Kidney epithelial cell (primary cell): ENCODE measurements around the gene ZAP70. TPM values are rescaled to one million over a fixed set of nuclear protein-coding genes. Genes with fewer than 3 reads are reported as not detected.

Experiments used
- DNase-seq: peaks from one replicate; pipeline ENCODE4 v3.0.0-alpha.2; 2010; ENCODE audit warnings: low read depth
- H3K27me3 ChIP-seq: 2 replicates; pipeline ENCODE4 v1.6.0; 2011; ENCODE audit warnings: low read length; ENCODE audit not compliant: control insufficient read depth, insufficient read depth
- H3K36me3 ChIP-seq: 2 replicates; pipeline ENCODE4 v1.5.1; 2011; ENCODE audit warnings: low read length; ENCODE audit not compliant: control insufficient read depth, insufficient read depth
- H3K4me3 ChIP-seq: 2 replicates; pipeline ENCODE4 v1.5.1; 2011; ENCODE audit warnings: low read depth, mild to moderate bottlenecking, control low read depth, low read length
- total RNA-seq: library from RNA; depleted of rRNA; stranded (reverse); fragments of >200 nt; gene quantifications from 2 replicates; pipeline ENCODE4 v1.2.3, GENCODE V29; 2015
- TF ChIP-seq, protein P1 (sequence below): IDR thresholded peaks from 2 replicates; pipeline ENCODE4 v1.5.1; 2011; ENCODE audit warnings: mild to moderate bottlenecking, moderate library complexity, low read length, control low read depth, inconsistent platforms; ENCODE audit not compliant: insufficient read depth, poor library complexity, severe bottlenecking

Gene ZAP70
- total RNA-seq, 1 donor from 2014 or later, result not detected

DNA sequence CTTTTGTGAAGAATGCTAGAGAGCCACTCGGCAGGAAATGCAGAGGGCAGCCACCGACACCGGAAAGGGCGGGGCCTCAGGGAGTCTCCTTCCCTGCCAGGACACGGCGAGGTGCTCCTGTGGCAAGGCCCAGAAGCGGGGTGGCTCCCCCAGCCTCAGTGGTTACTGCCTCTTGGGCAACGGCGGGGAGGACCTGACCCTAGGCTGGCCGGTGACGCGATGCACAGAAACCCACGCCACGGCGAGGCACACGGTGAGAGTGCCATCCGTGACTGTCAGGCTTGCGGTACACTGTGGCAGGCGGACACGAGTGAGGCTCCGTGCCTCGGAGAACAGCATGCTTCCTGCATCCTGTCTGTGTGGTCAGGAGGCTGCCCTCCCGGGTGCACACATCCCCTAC lies 47.8 kb downstream of the ZAP70 start:
- no peak for DNase-seq
- H3K27me3 ChIP-seq, result no peaks in the 10 kb centered on the region
- H3K36me3 ChIP-seq, result no peaks in the 10 kb centered on the region
- H3K4me3 ChIP-seq, result no peak overlapping the region
- TF ChIP-seq, protein P1, sequence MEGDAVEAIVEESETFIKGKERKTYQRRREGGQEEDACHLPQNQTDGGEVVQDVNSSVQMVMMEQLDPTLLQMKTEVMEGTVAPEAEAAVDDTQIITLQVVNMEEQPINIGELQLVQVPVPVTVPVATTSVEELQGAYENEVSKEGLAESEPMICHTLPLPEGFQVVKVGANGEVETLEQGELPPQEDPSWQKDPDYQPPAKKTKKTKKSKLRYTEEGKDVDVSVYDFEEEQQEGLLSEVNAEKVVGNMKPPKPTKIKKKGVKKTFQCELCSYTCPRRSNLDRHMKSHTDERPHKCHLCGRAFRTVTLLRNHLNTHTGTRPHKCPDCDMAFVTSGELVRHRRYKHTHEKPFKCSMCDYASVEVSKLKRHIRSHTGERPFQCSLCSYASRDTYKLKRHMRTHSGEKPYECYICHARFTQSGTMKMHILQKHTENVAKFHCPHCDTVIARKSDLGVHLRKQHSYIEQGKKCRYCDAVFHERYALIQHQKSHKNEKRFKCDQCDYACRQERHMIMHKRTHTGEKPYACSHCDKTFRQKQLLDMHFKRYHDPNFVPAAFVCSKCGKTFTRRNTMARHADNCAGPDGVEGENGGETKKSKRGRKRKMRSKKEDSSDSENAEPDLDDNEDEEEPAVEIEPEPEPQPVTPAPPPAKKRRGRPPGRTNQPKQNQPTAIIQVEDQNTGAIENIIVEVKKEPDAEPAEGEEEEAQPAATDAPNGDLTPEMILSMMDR, result no peak

DNA sequence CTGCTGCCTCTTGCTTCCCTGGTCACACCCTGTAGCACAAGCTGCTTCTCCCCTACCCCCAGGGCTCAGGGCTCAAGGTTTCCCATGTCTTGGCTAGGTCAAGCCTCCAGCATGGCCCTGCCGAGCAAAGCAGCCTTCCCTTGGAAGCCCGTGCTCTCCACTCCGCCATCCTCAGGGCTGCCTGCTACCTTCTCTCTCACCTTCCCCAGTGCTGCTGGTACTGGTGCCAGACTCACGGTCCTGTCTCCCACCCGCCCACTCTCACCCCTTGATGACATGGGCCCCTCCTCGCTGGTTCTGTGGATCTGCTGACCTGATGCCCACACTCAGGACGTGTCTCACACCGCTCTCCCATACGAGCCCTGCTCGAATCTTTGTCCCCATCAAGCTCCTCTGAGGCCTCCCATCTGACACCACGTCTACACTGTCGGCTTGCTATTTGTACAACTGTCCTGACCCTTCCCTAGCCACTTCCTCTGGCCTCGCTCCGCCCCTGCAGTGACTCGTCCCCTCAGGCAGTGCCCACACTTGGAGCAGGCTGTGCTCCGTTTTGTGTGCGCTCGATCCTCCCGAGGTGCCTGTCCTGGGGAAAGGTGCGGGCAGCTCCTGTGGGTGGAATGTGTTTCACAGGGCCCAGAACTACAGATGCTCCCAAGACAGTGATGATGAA lies 49.9 kb downstream of the ZAP70 start:
- no peaks in the 10 kb centered on the region for H3K36me3 ChIP-seq
- TF ChIP-seq, protein P1, result no peak
- no peaks in the 10 kb centered on the region for H3K27me3 ChIP-seq
- no peak for DNase-seq
- no peak overlapping the region for H3K4me3 ChIP-seq

- Histone ChIP-seq H3K36me3 (no peaks in the 10 kb centered on the region), H3K27me3 (no peaks in the 10 kb centered on the region), H3K4me3 (no peak overlapping the region)
- TF ChIP-seq, protein P1, result no peak
- no peak for DNase-seq
Measured at GRCh38 chr2:97764559-97765263, 51.3 kb downstream of the ZAP70 start.

DNA sequence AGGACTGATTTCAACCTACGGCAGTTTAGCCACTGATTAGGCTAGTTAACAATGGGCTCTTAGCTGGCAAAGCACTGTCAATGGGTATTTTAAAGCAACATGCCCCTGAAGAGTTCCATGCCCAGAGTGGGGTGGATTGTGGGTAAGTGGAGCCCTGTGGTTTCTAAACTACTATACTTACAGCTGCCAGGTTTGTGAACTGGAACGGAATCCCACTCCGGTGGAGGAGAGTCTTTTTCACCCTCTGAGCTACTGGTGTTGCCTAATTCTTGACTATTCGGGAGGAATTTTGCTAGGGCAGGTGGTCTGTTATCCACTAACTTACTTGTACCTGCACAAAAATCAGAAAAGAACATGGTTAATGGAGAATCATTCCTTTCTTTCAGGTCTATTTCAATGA lies 52.6 kb downstream of the ZAP70 start:
- no peak for DNase-seq
- no peaks in the 10 kb centered on the region for H3K27me3 ChIP-seq

DNA sequence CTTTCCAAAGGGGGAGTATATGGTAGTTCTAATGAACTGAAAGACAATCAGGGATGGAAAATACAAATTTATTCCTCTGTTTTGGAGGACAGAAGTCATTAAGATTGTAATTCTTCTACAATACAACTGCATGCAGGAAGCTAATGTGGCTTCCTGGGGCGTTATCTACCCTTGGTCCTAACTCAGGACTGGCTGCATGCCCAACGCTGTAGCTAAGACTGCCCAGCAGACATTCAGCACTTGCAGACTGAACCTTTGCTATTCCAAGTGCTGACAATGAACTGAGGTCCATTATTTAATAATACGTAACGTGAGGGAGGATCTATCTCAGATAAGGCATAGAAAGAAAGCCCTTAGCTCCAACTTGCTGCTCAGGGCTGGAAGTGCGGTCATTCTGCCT lies 53.2 kb downstream of the ZAP70 start:
- TF ChIP-seq, protein P1, result no peak
- H3K36me3 ChIP-seq, result no peaks in the 10 kb centered on the region
- no peak overlapping the region for H3K4me3 ChIP-seq
- H3K27me3 ChIP-seq, result no peaks in the 10 kb centered on the region
- DNase-seq, result no peak

More for the DNA sequence above, 52.6 kb downstream of the ZAP70 start:
- no peaks in the 10 kb centered on the region for H3K36me3 ChIP-seq
- TF ChIP-seq, protein P1, result no peak
- no peak overlapping the region for H3K4me3 ChIP-seq
